B cell (primary cell): ENCODE data around the gene RAPGEF6. TPM values are rescaled to one million over a fixed set of nuclear protein-coding genes. Genes with fewer than 3 reads are reported as not detected.

Source experiments
- ATAC-seq: fragments of 200-7000 bp; cut with Tn5 transposase; one replicate; pipeline ENCODE4 v1.10.0; 2021; ENCODE audit warnings: low read depth, mild to moderate bottlenecking, moderate number of reproducible peaks, moderate library complexity
- CTCF ChIA-PET: fragments of 350-600 bp; sonication (Branson Sonifier 250); formaldehyde crosslinking; loops from one replicate; lab custom pipeline; 2021; ENCODE audit warnings: antibody characterized with exemption, inconsistent platforms; lab: Charles Lee
- POLR2A ChIA-PET: fragments of 350-600 bp; sonication (Branson Sonifier 250); formaldehyde crosslinking; loops from one replicate; lab custom pipeline; 2021; ENCODE audit warnings: antibody characterized with exemption; lab: Charles Lee
- DNase-seq: peaks from one replicate; pipeline ENCODE4 v3.0.0; 2013
- H2AFZ ChIP-seq: 2 replicates; pipeline ENCODE4 v1.6.1; 2012; ENCODE audit warnings: mild to moderate bottlenecking, low read depth, low read length; ENCODE audit not compliant: insufficient read depth, poor library complexity, severe bottlenecking
- H3K27ac ChIP-seq, 2 donors: 1 replicate in 1 of 2; 2 replicates in 1 of 2; pipeline ENCODE4 v1.5.1; 2012 to 2013; ENCODE audit warnings: low read length in 2 of 2, mild to moderate bottlenecking in 2 of 2, moderate library complexity in 1 of 2
- H3K27me3 ChIP-seq, 4 experiments: fragments of 200-600 bp in 1 of 4; sonication (generic) in 1 of 4; replicated peaks in 1 of 4; 1 replicate in 2 of 4; 2 replicates in 2 of 4; pipeline versions ENCODE4 v1.6.1 to v1.7.0; 2013 to 2016; ENCODE audit warnings: low read length in 3 of 4, mild to moderate bottlenecking in 2 of 4, mixed read lengths in 1 of 4, moderate library complexity in 1 of 4; ENCODE audit not compliant: insufficient read depth in 4 of 4, control insufficient read depth in 3 of 4; ENCODE audit errors: control extremely low read depth in 1 of 4
- H3K36me3 ChIP-seq, 2 experiments: replicated peaks in 1 of 2; 1 replicate in 1 of 2; 2 replicates in 1 of 2; pipeline versions ENCODE4 v1.6.1 to v1.7.1; 2013; ENCODE audit warnings: low read length in 1 of 2; ENCODE audit not compliant: insufficient read depth in 2 of 2, control insufficient read depth in 1 of 2; ENCODE audit errors: control extremely low read depth in 1 of 2, extremely low read depth in 1 of 2
- H3K4me1 ChIP-seq, 2 donors: fragments of 200-600 bp in 1 of 2; sonication (generic) in 1 of 2; 1 replicate in 1 of 2; 2 replicates in 1 of 2; pipeline versions ENCODE4 v1.5.1 to v1.6.1; 2013 to 2017; ENCODE audit warnings: low read length in 2 of 2; ENCODE audit not compliant: control insufficient read depth in 2 of 2, insufficient read depth in 2 of 2
- H3K4me2 ChIP-seq: replicated peaks from 2 replicates; pipeline ENCODE3; 2012; ENCODE audit warnings: mild to moderate bottlenecking, low read depth, low read length; ENCODE audit not compliant: poor library complexity, severe bottlenecking
- H3K4me3 ChIP-seq, 5 experiments: fragments of 200-600 bp in 1 of 5; sonication (generic) in 1 of 5; 1 replicate in 3 of 5; 2 replicates in 2 of 5; pipeline versions ENCODE4 v1.5.1 to v1.7.0; 2011 to 2016; ENCODE audit warnings: low read length in 4 of 5, mild to moderate bottlenecking in 4 of 5, low read depth in 2 of 5, control low read depth in 1 of 5, moderate library complexity in 1 of 5; ENCODE audit not compliant: insufficient read depth in 1 of 5; ENCODE audit errors: control extremely low read depth in 1 of 5, extremely low read depth in 1 of 5
- H3K79me2 ChIP-seq: fragments of 200-600 bp; sonication (generic); one replicate; pipeline ENCODE4 v1.6.0; 2016; ENCODE audit warnings: low read length; ENCODE audit not compliant: control insufficient read depth, insufficient read depth
- H3K9ac ChIP-seq: fragments of 200-600 bp; sonication (generic); 2 replicates; pipeline ENCODE4 v1.6.1; 2017; ENCODE audit warnings: mild to moderate bottlenecking, low read length, moderate library complexity
- H3K9me3 ChIP-seq, 3 donors: one replicate each; pipeline versions ENCODE4 v1.6.1 to v1.7.1; 2013; ENCODE audit warnings: low read length in 2 of 3; ENCODE audit not compliant: control insufficient read depth in 2 of 3, insufficient read depth in 1 of 3; ENCODE audit errors: control extremely low read depth in 1 of 3
- H4K20me1 ChIP-seq: 2 replicates; pipeline ENCODE4 v1.6.0; 2012; ENCODE audit warnings: mild to moderate bottlenecking, low read length; ENCODE audit not compliant: insufficient read depth, control insufficient read depth, poor library complexity, severe bottlenecking
- H3K27ac Mint-ChIP-seq: one replicate; pipeline ENCODE4 v1.8.0; 2021; ENCODE audit warnings: mixed read lengths
- H3K27me3 Mint-ChIP-seq: one replicate; pipeline ENCODE4 v1.8.0; 2021; ENCODE audit warnings: mixed read lengths
- H3K4me1 Mint-ChIP-seq: one replicate; pipeline ENCODE4 v1.8.0; 2021; ENCODE audit warnings: mixed read lengths
- H3K4me3 Mint-ChIP-seq: one replicate; pipeline ENCODE4 v1.8.0; 2021; ENCODE audit warnings: mixed read lengths
- H3K9me3 Mint-ChIP-seq: one replicate; pipeline ENCODE4 v1.8.0; 2022; ENCODE audit warnings: mixed read lengths; ENCODE audit not compliant: insufficient read depth
- CTCF ChIP-seq: fragments of 200-600 bp; IDR thresholded peaks from one replicate; pipeline ENCODE4 v1.8.0; 2022; ENCODE audit warnings: antibody characterized with exemption, mild to moderate bottlenecking
- EZH2 ChIP-seq: IDR thresholded peaks from 2 replicates; pipeline ENCODE4 v1.6.1; 2012; ENCODE audit warnings: borderline replicate concordance, low read depth, mild to moderate bottlenecking, moderate library complexity, low read length; ENCODE audit not compliant: insufficient read depth, poor library complexity, severe bottlenecking
- WGBS: methylation state at CpG from one replicate; pipeline ENCODE4 v1.1.5; 2013; ENCODE audit warnings: missing lambda C conversion rate; ENCODE audit not compliant: insufficient coverage; 5-methylcytosine and 5-hydroxymethylcytosine counted together
- intact Hi-C: fragments of 100-400 bp; cut with micrococcal nuclease; formaldehyde crosslinking; loops from one replicate; pipeline ENCODE4 v1.10.0; 2022
- polyA plus RNA-seq: library from polyadenylated mRNA; depleted of rRNA; stranded (reverse); fragments of >200 nt; gene quantifications from 2 replicates; pipeline ENCODE4 v1.2.3, GENCODE V29; 2012
- total RNA-seq, 2 donors: library from RNA; stranded (reverse); fragments of 120-200 nt in 1 of 2; gene quantifications; 1 replicate in 1 of 2; 2 replicates in 1 of 2; pipeline versions ENCODE4 v1.2.3 to v1.2.4, GENCODE V29; 2013 to 2022

RAPGEF6 gene
- total and polyA plus RNA-seq, 2 donors (not counting 1 experiment from before 2014, with no cell fraction given): 9.8 to 56.2 TPM

- DNase-seq (no peak), ATAC-seq (no peak)
- CTCF ChIA-PET: interaction anchor here (1.0 kb wide), 1 partner anchor 53 kb away, joined by 3 read pairs; no protein-coding TSS in a partner anchor
- H3K9me3 ChIP-seq: no peaks in the 10 kb centered on the region
- no CpG with 5 or more reads among the region's 2 CpGs for WGBS
- TF ChIP-seq CTCF: no peak
- no peak for TF ChIP-seq EZH2
- no peaks in the 10 kb centered on the region for H4K20me1 ChIP-seq
- Mint-ChIP-seq H3K4me3 (peak overlapping the region; percentile 40), H3K9me3 (no peaks in the 10 kb centered on the region), H3K27ac (peak overlapping the region; percentile 86), H3K27me3 (no peaks in the 10 kb centered on the region), H3K4me1 (peaks cover 41% of the 10 kb centered on the region)
- H3K9ac ChIP-seq: peak overlapping the region; percentile 66
- intact Hi-C loops: loop anchor here (1.0 to 5.0 kb wide), 5 partner anchors 18 to 260 kb away; partner anchors contain the start of genes FNIP1 and RAPGEF6
- peaks cover 1 to 13% of the 10 kb centered on the region in 2 experiments for H3K36me3 ChIP-seq
- POLR2A ChIA-PET: no interaction called here
- H3K27ac ChIP-seq: peak overlapping the region; percentile 82 to 96
- H3K4me3 ChIP-seq: peak overlapping the region in 1 of 5 experiments; percentile 2
- H3K4me2 ChIP-seq: peak overlapping the region; percentile 69
- no peaks in the 10 kb centered on the region for H3K27me3 ChIP-seq
- H3K4me1 ChIP-seq: peaks cover 18 to 19% of the 10 kb centered on the region in 2 donors
- peak overlapping the region; percentile 74 for H2AFZ ChIP-seq
- H3K79me2 ChIP-seq: peaks cover 48% of the 10 kb centered on the region
These were observed 98.1 kb downstream of the RAPGEF6 start for GRCh38 chr5:131536850-131537448.
